Liver (tissue), 9 donors: ENCODE data around the gene ACCS. TPM values are rescaled to one million over a fixed set of nuclear protein-coding genes. Genes with fewer than 3 reads are reported as not detected.

ENCODE experiments used
- DNase-seq: peaks from one replicate; pipeline ENCODE4 v3.0.0-alpha.2; 2017; ENCODE audit warnings: low spot score
- H3K27ac ChIP-seq, 2 donors: one replicate each; pipeline ENCODE4 v1.7.0; 2013; ENCODE audit warnings: inconsistent platforms in 2 of 2, low read length in 2 of 2, control low read depth in 1 of 2, low read depth in 1 of 2, mild to moderate bottlenecking in 1 of 2
- H3K27me3 ChIP-seq, 4 donors: one replicate each; pipeline versions ENCODE4 v1.6.1 to v1.7.0; 2013; ENCODE audit warnings: low read length in 3 of 4, inconsistent platforms in 1 of 4, mild to moderate bottlenecking in 1 of 4, moderate library complexity in 1 of 4; ENCODE audit not compliant: control insufficient read depth in 4 of 4, insufficient read depth in 4 of 4
- H3K36me3 ChIP-seq, 4 donors: one replicate each; pipeline versions ENCODE4 v1.6.1 to v1.7.0; 2013; ENCODE audit warnings: low read length in 3 of 4, mild to moderate bottlenecking in 3 of 4, low read depth in 1 of 4, moderate library complexity in 1 of 4; ENCODE audit not compliant: control insufficient read depth in 4 of 4, insufficient read depth in 3 of 4
- H3K4me1 ChIP-seq, 4 donors: one replicate each; pipeline versions ENCODE4 v1.6.1 to v1.7.0; 2013; ENCODE audit warnings: low read length in 3 of 4, mild to moderate bottlenecking in 3 of 4, moderate library complexity in 1 of 4; ENCODE audit not compliant: control insufficient read depth in 4 of 4, insufficient read depth in 4 of 4
- H3K4me3 ChIP-seq, 3 donors: one replicate each; pipeline versions ENCODE4 v1.6.1 to v1.7.0; 2013; ENCODE audit warnings: low read length in 3 of 3, control low read depth in 1 of 3, low read depth in 1 of 3, mild to moderate bottlenecking in 1 of 3
- H3K9ac ChIP-seq, 2 donors: one replicate each; pipeline ENCODE4 v1.7.0; 2013; ENCODE audit warnings: low read length in 2 of 2, mild to moderate bottlenecking in 2 of 2, moderate library complexity in 2 of 2, control low read depth in 1 of 2, low read depth in 1 of 2
- H3K9me3 ChIP-seq, 4 donors: one replicate each; pipeline versions ENCODE4 v1.6.1 to v1.7.0; 2013; ENCODE audit warnings: low read length in 3 of 4; ENCODE audit not compliant: control insufficient read depth in 4 of 4
- CTCF ChIP-seq: fragments of 150-350 bp; IDR thresholded peaks from 2 replicates; pipeline ENCODE4 v1.5.1; 2017; ENCODE audit warnings: improper control_type of control experiment, low read depth, low read length; ENCODE audit not compliant: missing input control
- EGR1 ChIP-seq, 2 donors: IDR thresholded peaks; 2 replicates each; pipeline ENCODE4 v1.6.1; 2016 to 2018; ENCODE audit warnings: antibody characterized with exemption in 2 of 2, low read depth in 2 of 2
- FOXA1 ChIP-seq: IDR thresholded peaks from 2 replicates; pipeline ENCODE4 v1.6.1; 2016; ENCODE audit warnings: antibody characterized with exemption
- FOXA2 ChIP-seq: IDR thresholded peaks from 2 replicates; pipeline ENCODE4 v1.6.1; 2016; ENCODE audit warnings: antibody characterized with exemption
- GABPA ChIP-seq, 2 donors: IDR thresholded peaks in 1 of 2; conservative IDR thresholded peaks in 1 of 2; 2 replicates each; pipeline ENCODE4 v1.6.1; 2016; ENCODE audit warnings: antibody characterized with exemption in 2 of 2, mild to moderate bottlenecking in 1 of 2, moderate library complexity in 1 of 2
- HNF4A ChIP-seq, 2 donors: conservative IDR thresholded peaks; 2 replicates each; pipeline ENCODE4 v1.6.1; 2016; ENCODE audit warnings: antibody characterized with exemption in 2 of 2, mild to moderate bottlenecking in 2 of 2
- HNF4G ChIP-seq: IDR thresholded peaks from 2 replicates; pipeline ENCODE4 v1.6.1; 2016; ENCODE audit warnings: antibody characterized with exemption
- NR2F2 ChIP-seq: IDR thresholded peaks from 2 replicates; pipeline ENCODE4 v1.6.1; 2016; ENCODE audit warnings: antibody characterized with exemption
- RAD21 ChIP-seq, 2 donors: IDR thresholded peaks; 2 replicates each; pipeline ENCODE4 v1.6.1; 2016; ENCODE audit warnings: antibody characterized with exemption in 2 of 2, mild to moderate bottlenecking in 2 of 2
- REST ChIP-seq: IDR thresholded peaks from 2 replicates; pipeline ENCODE4 v1.6.1; 2016; ENCODE audit warnings: antibody characterized with exemption, mild to moderate bottlenecking
- TAF1 ChIP-seq: conservative IDR thresholded peaks from 2 replicates; pipeline ENCODE4 v1.6.1; 2016; ENCODE audit warnings: antibody characterized with exemption, mild to moderate bottlenecking
- YY1 ChIP-seq: IDR thresholded peaks from 2 replicates; pipeline ENCODE4 v1.6.1; 2016; ENCODE audit warnings: antibody characterized with exemption, mild to moderate bottlenecking
- WGBS: extraction: QIAGEN DNeasy Blood & Tissue Kit; methylation state at CpG from one replicate; pipeline ENCODE4 v1.1.7; 2013; 5-methylcytosine and 5-hydroxymethylcytosine counted together
- polyA plus RNA-seq, 2 donors: library from polyadenylated mRNA; stranded (reverse) in 1 of 2; unstranded in 1 of 2; fragments of 200-250 nt in 1 of 2; fragments of >200 nt in 1 of 2; fragmentation: Nextera tagmentation in 1 of 2; extraction: Ambion mirVana in 1 of 2; gene quantifications; one replicate each; pipeline versions ENCODE4 v1.2.1 to v1.2.3, GENCODE V29; 2013 to 2015
- total RNA-seq, 2 donors: library from RNA; depleted of rRNA; stranded (reverse); fragments of >200 nt; gene quantifications; one replicate each; pipeline ENCODE4 v1.2.3, GENCODE V29; 2014
- TF ChIP-seq, protein P1 (sequence below): IDR thresholded peaks from 2 replicates; pipeline ENCODE4 v1.6.1; 2016; ENCODE audit warnings: antibody characterized with exemption
- TF ChIP-seq, protein P2 (sequence below): IDR thresholded peaks from 2 replicates; pipeline ENCODE4 v1.6.1; 2016; ENCODE audit warnings: antibody characterized with exemption
- TF ChIP-seq, protein P3 (sequence below): IDR thresholded peaks from 2 replicates; pipeline ENCODE4 v1.6.1; 2016; ENCODE audit warnings: antibody characterized with exemption
- donor health status: healthy.
- donor health status: healthy.
- donor health status: healthy.
- donor health status: healthy.
- donor health status: healthy.

ACCS gene
- total and polyA plus RNA-seq, 4 donors = 8.7 to 17.5 (median 10.9) TPM

DNA sequence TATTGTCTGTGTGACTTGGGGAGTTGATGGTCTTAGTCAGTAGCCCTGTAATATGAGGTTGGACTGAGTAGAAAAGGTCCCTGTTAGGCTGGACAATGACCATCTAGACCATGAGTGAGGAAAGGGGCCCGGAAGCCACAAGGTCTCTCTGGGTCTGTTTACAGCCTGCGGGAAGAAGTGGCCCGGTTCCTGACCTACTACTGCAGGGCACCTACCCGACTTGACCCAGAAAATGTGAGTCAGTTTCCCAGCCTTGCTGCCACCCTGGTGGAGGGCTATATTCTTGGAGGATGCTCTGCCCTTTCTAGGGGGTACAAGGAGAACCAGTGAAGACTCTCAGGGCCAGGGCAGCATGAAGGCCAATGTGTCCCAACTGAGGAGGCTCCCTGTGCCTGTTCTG, 14.9 kb upstream of the ACCS start:
- H3K9me3 ChIP-seq = no peaks in the 10 kb centered on the region
- WGBS = 94% methylated on average over 4 of the region's 4 CpGs
- DNase-seq = no peak
- no peaks in the 10 kb centered on the region for H3K36me3 ChIP-seq
- peaks cover 0 to 3% (median 0%) of the 10 kb centered on the region in 4 donors for H3K27me3 ChIP-seq
- H3K27ac ChIP-seq = no peak overlapping the region
- no peak overlapping the region for H3K9ac ChIP-seq
- no peak overlapping the region for H3K4me3 ChIP-seq
- no peak for TF ChIP-seq FOXA2
- TF ChIP-seq YY1 = no peak
- TF ChIP-seq RAD21 (IDR thresholded peaks at IDR 0.05) = no peak
- no peak for TF ChIP-seq GABPA (IDR thresholded peaks at IDR 0.05 in 1 of 2, conservative IDR thresholded peaks at IDR 0.05 in 1 of 2)
- no peak for TF ChIP-seq HNF4A (conservative IDR thresholded peaks at IDR 0.05)
- TF ChIP-seq CTCF = no peak
- TF ChIP-seq, protein P1, sequence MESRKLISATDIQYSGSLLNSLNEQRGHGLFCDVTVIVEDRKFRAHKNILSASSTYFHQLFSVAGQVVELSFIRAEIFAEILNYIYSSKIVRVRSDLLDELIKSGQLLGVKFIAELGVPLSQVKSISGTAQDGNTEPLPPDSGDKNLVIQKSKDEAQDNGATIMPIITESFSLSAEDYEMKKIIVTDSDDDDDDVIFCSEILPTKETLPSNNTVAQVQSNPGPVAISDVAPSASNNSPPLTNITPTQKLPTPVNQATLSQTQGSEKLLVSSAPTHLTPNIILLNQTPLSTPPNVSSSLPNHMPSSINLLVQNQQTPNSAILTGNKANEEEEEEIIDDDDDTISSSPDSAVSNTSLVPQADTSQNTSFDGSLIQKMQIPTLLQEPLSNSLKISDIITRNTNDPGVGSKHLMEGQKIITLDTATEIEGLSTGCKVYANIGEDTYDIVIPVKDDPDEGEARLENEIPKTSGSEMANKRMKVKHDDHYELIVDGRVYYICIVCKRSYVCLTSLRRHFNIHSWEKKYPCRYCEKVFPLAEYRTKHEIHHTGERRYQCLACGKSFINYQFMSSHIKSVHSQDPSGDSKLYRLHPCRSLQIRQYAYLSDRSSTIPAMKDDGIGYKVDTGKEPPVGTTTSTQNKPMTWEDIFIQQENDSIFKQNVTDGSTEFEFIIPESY = no peak
- TF ChIP-seq, protein P2, sequence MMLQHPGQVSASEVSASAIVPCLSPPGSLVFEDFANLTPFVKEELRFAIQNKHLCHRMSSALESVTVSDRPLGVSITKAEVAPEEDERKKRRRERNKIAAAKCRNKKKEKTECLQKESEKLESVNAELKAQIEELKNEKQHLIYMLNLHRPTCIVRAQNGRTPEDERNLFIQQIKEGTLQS = no peak
- TF ChIP-seq EGR1 (IDR thresholded peaks at IDR 0.05; ENCODE audit: low read depth in 2 of 2) = no peak
- no peak for TF ChIP-seq REST
- TF ChIP-seq, protein P3, sequence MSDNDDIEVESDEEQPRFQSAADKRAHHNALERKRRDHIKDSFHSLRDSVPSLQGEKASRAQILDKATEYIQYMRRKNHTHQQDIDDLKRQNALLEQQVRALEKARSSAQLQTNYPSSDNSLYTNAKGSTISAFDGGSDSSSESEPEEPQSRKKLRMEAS = no peak
- no peak for TF ChIP-seq TAF1
- TF ChIP-seq HNF4G = no peak
- no peak for TF ChIP-seq NR2F2
- TF ChIP-seq FOXA1 = no peak
- H3K4me1 ChIP-seq = no peaks in the 10 kb centered on the region

GRCh38 chr11:44057340-44057739, 8.7 kb upstream of the ACCS start:
- H3K9me3 ChIP-seq = no peaks in the 10 kb centered on the region
- no peak overlapping the region for H3K9ac ChIP-seq
- no peaks in the 10 kb centered on the region for H3K27me3 ChIP-seq
- DNase-seq = no peak
- H3K27ac ChIP-seq = no peak overlapping the region
- H3K36me3 ChIP-seq = no peaks in the 10 kb centered on the region
- H3K4me1 ChIP-seq = no peaks in the 10 kb centered on the region
- WGBS = 88% methylated on average over 6 of the region's 6 CpGs
- H3K4me3 ChIP-seq = no peak overlapping the region
- TF ChIP-seq NR2F2 (no peak), CTCF (no peak), RAD21 (IDR thresholded peaks at IDR 0.05) (no peak), HNF4G (no peak), TAF1 (no peak), FOXA2 (no peak)
- TF ChIP-seq, protein P1 = no peak
- TF ChIP-seq, protein P2 = no peak
